H1 (cell line): ENCODE measurements around the gene THUMPD2. TPM values are rescaled to one million over a fixed set of nuclear protein-coding genes. Genes with fewer than 3 reads are reported as not detected.
A peak's percentile ranks its signal among the peaks of the same experiment; 100 is the strongest.

ENCODE experiments used
- CTCF ChIA-PET: fragments of 300-600 bp; sonication (Branson Sonifier 250); formaldehyde crosslinking; loops from one replicate; lab custom pipeline; 2021; ENCODE audit not compliant: partially characterized antibody; lab: Charles Lee
- POLR2A ChIA-PET: fragments of 300-600 bp; sonication (Branson Sonifier 250); formaldehyde crosslinking; loops from one replicate; lab custom pipeline; 2021; ENCODE audit warnings: inconsistent platforms; ENCODE audit not compliant: partially characterized antibody; lab: Charles Lee
- DNase-seq, 2 experiments: peaks; one replicate each; pipeline versions ENCODE4 v3.0.0 to v3.0.0-alpha.2; 2010 to 2022; ENCODE audit warnings: low spot score in 2 of 2, low read depth in 1 of 2, mixed read lengths in 1 of 2
- FAIRE-seq: peaks from 2 replicates; lab custom pipeline; 2011; peaks lifted over from hg19 to GRCh38; lab: Jason Lieb, UNC
- H2AFZ ChIP-seq: 2 replicates; pipeline ENCODE4 v1.8.1; 2012; ENCODE audit warnings: low read length, inconsistent platforms
- H2AK5ac ChIP-seq: 2 replicates; pipeline ENCODE4 v1.6.1; 2013; ENCODE audit warnings: low read depth, low read length
- H2BK120ac ChIP-seq: replicated peaks from 2 replicates; pipeline ENCODE3; 2013; ENCODE audit warnings: low read depth, low read length, inconsistent platforms
- H2BK12ac ChIP-seq: 2 replicates; pipeline ENCODE4 v1.6.1; 2013; ENCODE audit warnings: low read depth, low read length
- H2BK15ac ChIP-seq: 2 replicates; pipeline ENCODE4 v1.6.1; 2013; ENCODE audit warnings: low read length
- H2BK20ac ChIP-seq: 2 replicates; pipeline ENCODE4 v1.6.1; 2013; ENCODE audit warnings: low read length
- H2BK5ac ChIP-seq: 2 replicates; pipeline ENCODE4 v1.6.1; 2013; ENCODE audit warnings: low read depth, low read length
- H3K14ac ChIP-seq: 2 replicates; pipeline ENCODE4 v1.6.1; 2013; ENCODE audit warnings: inconsistent platforms; ENCODE audit not compliant: insufficient read length
- H3K18ac ChIP-seq: 2 replicates; pipeline ENCODE4 v1.6.1; 2013; ENCODE audit warnings: low read length; ENCODE audit errors: extremely low read depth
- H3K23ac ChIP-seq: 2 replicates; pipeline ENCODE4 v1.6.1; 2013; ENCODE audit warnings: inconsistent platforms; ENCODE audit not compliant: insufficient read length
- H3K23me2 ChIP-seq: 2 replicates; pipeline ENCODE4 v1.6.1; 2013; ENCODE audit warnings: low read depth, low read length
- H3K27ac ChIP-seq: 2 replicates; pipeline ENCODE4 v1.6.1; 2011; ENCODE audit warnings: low read depth, low read length, inconsistent platforms
- H3K27me3 ChIP-seq, 4 experiments: replicated peaks in 1 of 4; 1 replicate in 1 of 4; 2 replicates in 3 of 4; pipeline versions ENCODE4 v1.6.1 to v1.8.1; 2011 to 2013; ENCODE audit warnings: low read length in 3 of 4, mild to moderate bottlenecking in 3 of 4, inconsistent platforms in 2 of 4, mixed read lengths in 2 of 4, moderate library complexity in 1 of 4; ENCODE audit not compliant: control insufficient read depth in 3 of 4, insufficient read depth in 3 of 4; ENCODE audit errors: extremely low read depth in 1 of 4
- H3K36me3 ChIP-seq, 4 experiments: 2 replicates each; pipeline versions ENCODE4 v1.6.1 to v1.8.1; 2011 to 2013; ENCODE audit warnings: mild to moderate bottlenecking in 4 of 4, low read length in 3 of 4, moderate library complexity in 2 of 4, control low read depth in 1 of 4, inconsistent platforms in 1 of 4; ENCODE audit not compliant: insufficient read depth in 4 of 4, control insufficient read depth in 2 of 4
- H3K4ac ChIP-seq: replicated peaks from 2 replicates; pipeline ENCODE3; 2013; ENCODE audit warnings: low read length, low read depth, mixed read lengths, inconsistent platforms; ENCODE audit not compliant: insufficient read length
- H3K4me1 ChIP-seq, 4 experiments: replicated peaks in 1 of 4; 1 replicate in 1 of 4; 2 replicates in 3 of 4; pipeline versions ENCODE4 v1.6.1 to v1.8.1; 2011 to 2013; ENCODE audit warnings: low read length in 3 of 4, inconsistent platforms in 2 of 4, mixed read lengths in 1 of 4; ENCODE audit not compliant: insufficient read depth in 4 of 4, control insufficient read depth in 3 of 4
- H3K4me2 ChIP-seq, 2 experiments: 2 replicates each; pipeline versions ENCODE4 v1.6.1 to v1.8.1; 2011 to 2013; ENCODE audit warnings: low read depth in 2 of 2, low read length in 2 of 2, control low read depth in 1 of 2, inconsistent platforms in 1 of 2, mild to moderate bottlenecking in 1 of 2; ENCODE audit not compliant: insufficient read depth in 1 of 2
- H3K4me3 ChIP-seq, 4 experiments: fragments of 200-600, 300-600 bp in 1 of 4; sonication (generic), shearing (Covaris generic), sonication (Bioruptor Twin) in 1 of 4; 2 replicates each; pipeline versions ENCODE4 v1.5.1 to v1.8.1; 2011 to 2016; ENCODE audit warnings: low read length in 4 of 4, low read depth in 3 of 4, control low read depth in 2 of 4, inconsistent platforms in 2 of 4, mild to moderate bottlenecking in 2 of 4, mixed read lengths in 1 of 4, moderate library complexity in 1 of 4; ENCODE audit not compliant: insufficient read depth in 2 of 4; ENCODE audit errors: extremely low read depth in 1 of 4
- H3K56ac ChIP-seq: replicated peaks from 2 replicates; pipeline ENCODE3; 2013; ENCODE audit warnings: low read depth, mild to moderate bottlenecking, mixed read lengths, low read length, inconsistent platforms; ENCODE audit not compliant: insufficient read length
- H3K79me1 ChIP-seq: 2 replicates; pipeline ENCODE4 v1.6.1; 2013; ENCODE audit warnings: low read depth, low read length, control low read depth
- H3K79me2 ChIP-seq, 2 experiments: 2 replicates each; pipeline versions ENCODE4 v1.6.1 to v1.8.1; 2012 to 2013; ENCODE audit warnings: low read length in 2 of 2, mild to moderate bottlenecking in 2 of 2, inconsistent platforms in 1 of 2; ENCODE audit not compliant: insufficient read depth in 2 of 2, control insufficient read depth in 1 of 2
- H3K9ac ChIP-seq, 4 experiments: replicated peaks in 1 of 4; 1 replicate in 1 of 4; 2 replicates in 3 of 4; pipeline versions ENCODE4 v1.6.1 to v1.8.1; 2011 to 2013; ENCODE audit warnings: low read depth in 3 of 4, low read length in 3 of 4, control low read depth in 2 of 4, mild to moderate bottlenecking in 2 of 4, moderate library complexity in 2 of 4, inconsistent platforms in 1 of 4; ENCODE audit errors: extremely low read depth in 1 of 4
- H3K9me3 ChIP-seq, 2 experiments: 2 replicates each; pipeline versions ENCODE4 v1.6.1 to v1.8.1; 2012 to 2013; ENCODE audit warnings: mild to moderate bottlenecking in 2 of 2, moderate library complexity in 2 of 2, control low read depth in 1 of 2, inconsistent platforms in 1 of 2, low read depth in 1 of 2, low read length in 1 of 2, mixed read lengths in 1 of 2; ENCODE audit not compliant: insufficient read depth in 2 of 2
- H4K20me1 ChIP-seq, 2 experiments: replicated peaks in 1 of 2; 2 replicates each; pipeline versions ENCODE3 to v1.8.1; 2011 to 2013; ENCODE audit warnings: inconsistent platforms in 2 of 2, low read length in 2 of 2, mild to moderate bottlenecking in 1 of 2; ENCODE audit not compliant: insufficient read depth in 2 of 2, control insufficient read depth in 1 of 2
- H4K5ac ChIP-seq: 2 replicates; pipeline ENCODE4 v1.6.1; 2013; ENCODE audit warnings: low read length, low read depth, mixed read lengths, inconsistent platforms; ENCODE audit not compliant: insufficient read length
- H4K8ac ChIP-seq: 2 replicates; pipeline ENCODE4 v1.8.0; 2013; ENCODE audit warnings: mild to moderate bottlenecking, moderate library complexity, low read length, inconsistent platforms; ENCODE audit not compliant: insufficient read depth; ENCODE audit errors: extremely low read depth
- H4K91ac ChIP-seq: replicated peaks from 2 replicates; pipeline ENCODE3; 2013; ENCODE audit warnings: low read length, mixed read lengths, inconsistent platforms; ENCODE audit not compliant: insufficient read length
- BACH1 ChIP-seq: IDR thresholded peaks from 2 replicates; pipeline ENCODE4 v1.6.1; 2012; ENCODE audit warnings: low read length, improper control_type of control experiment
- CHD1 ChIP-seq: IDR thresholded peaks from 2 replicates; pipeline ENCODE4 v1.6.1; 2012; ENCODE audit warnings: low read depth, low read length, improper control_type of control experiment
- CREB1 ChIP-seq: IDR thresholded peaks from 2 replicates; pipeline ENCODE4 v1.6.1; 2012; ENCODE audit warnings: inconsistent platforms
- EP300 ChIP-seq, 2 experiments: IDR thresholded peaks; 1 replicate in 1 of 2; 2 replicates in 1 of 2; pipeline ENCODE4 v1.6.1; 2011 to 2012; ENCODE audit warnings: low read depth in 2 of 2, low read length in 2 of 2, mild to moderate bottlenecking in 2 of 2, borderline replicate concordance in 1 of 2, inconsistent platforms in 1 of 2, moderate library complexity in 1 of 2
- EZH2 ChIP-seq: fragments of 200-600 bp; sonication (generic); IDR thresholded peaks from 2 replicates; pipeline ENCODE4 v1.7.1; 2012; ENCODE audit warnings: low read depth, mild to moderate bottlenecking, moderate library complexity, low read length, inconsistent platforms; ENCODE audit not compliant: severe bottlenecking
- FOSL1 ChIP-seq: IDR thresholded peaks from 2 replicates; pipeline ENCODE4 v1.6.1; 2011; ENCODE audit warnings: mild to moderate bottlenecking, low read depth, low read length, moderate library complexity; ENCODE audit not compliant: insufficient read depth
- KDM5A ChIP-seq: fragments of 200-600 bp; IDR thresholded peaks from 2 replicates; pipeline ENCODE4 v1.7.1; 2012; ENCODE audit warnings: mild to moderate bottlenecking, low read length, inconsistent platforms, mixed read lengths
- RXRA ChIP-seq: IDR thresholded peaks from 2 replicates; pipeline ENCODE4 v1.6.1; 2011; ENCODE audit warnings: low read depth, mild to moderate bottlenecking, low read length, moderate library complexity; ENCODE audit not compliant: insufficient read depth
- SIRT6 ChIP-seq: IDR thresholded peaks from one replicate; pipeline ENCODE4 v1.7.1; 2012; ENCODE audit warnings: low read length, inconsistent platforms
- SIX5 ChIP-seq: IDR thresholded peaks from 2 replicates; pipeline ENCODE4 v1.6.1; 2011; ENCODE audit warnings: mild to moderate bottlenecking, low read depth, low read length
- ZNF274 ChIP-seq: IDR thresholded peaks from 2 replicates; pipeline ENCODE4 v1.7.0; 2012; ENCODE audit warnings: low read length, borderline replicate concordance; ENCODE audit errors: extremely low read depth
- WGBS, 2 experiments: shearing (Covaris generic) in 1 of 2; methylation state at CpG; one replicate each; pipeline versions ENCODE4 v1.1.6 to v1.1.7; 2013 to 2015; ENCODE audit warnings: low lambda C conversion rate in 2 of 2, mixed read lengths in 2 of 2, inconsistent platforms in 1 of 2, low coverage in 1 of 2, missing lambda C conversion rate in 1 of 2; ENCODE audit not compliant: insufficient replicate concordance in 2 of 2, insufficient coverage in 1 of 2, insufficient read length in 1 of 2; ENCODE audit errors: extremely low coverage in 1 of 2, missing lambda C conversion rate in 1 of 2; 5-methylcytosine and 5-hydroxymethylcytosine counted together
- polyA plus RNA-seq, 7 experiments: library from polyadenylated mRNA; depleted of rRNA in 3 of 7; stranded (reverse) in 5 of 7; unstranded in 2 of 7; fragments of >200 nt in 5 of 7; fragments of 200-250 nt in 2 of 7; gene quantifications; 1 replicate in 5 of 7; 2 replicates in 1 of 7; 4 replicates in 1 of 7; pipeline versions ENCODE4 v1.2.1 to v1.2.3, GENCODE V29; 2011 to 2013; ENCODE audit warnings: missing spikeins in 2 of 7, mixed read lengths in 2 of 7
- total RNA-seq: library from RNA; stranded (reverse); fragmentation: NEBNext Ultra II Directional; extraction: Animal tissue kit (Norgen Biotek cat#: 25700); gene quantifications from 2 replicates; pipeline ENCODE4 v1.2.1, GENCODE V29; 2021

Gene THUMPD2
- total and polyA plus RNA-seq, 2 of the 8 experiments (the other 6 are each of a cell fraction or from before 2014, with no cell fraction given) = 8.6 to 17.0 TPM

DNA sequence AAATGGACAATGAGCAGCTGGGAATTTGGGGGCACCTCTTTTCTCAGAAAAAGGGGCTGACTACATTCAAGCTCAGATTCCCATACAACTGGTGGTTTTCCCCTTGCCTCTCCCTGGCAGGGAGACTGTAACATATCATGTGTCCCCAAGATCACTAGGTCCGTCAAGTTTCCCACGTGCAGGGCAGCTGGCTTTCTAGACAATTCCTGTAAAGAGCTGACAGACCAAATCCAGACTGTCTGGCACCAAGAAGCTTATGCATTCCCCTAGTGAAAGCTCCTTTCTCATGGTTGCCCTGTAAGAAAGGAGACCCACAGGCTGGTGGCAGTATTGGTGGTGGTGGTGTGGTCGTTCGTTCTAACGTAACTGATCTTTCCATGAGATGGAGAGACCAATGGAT lies 48.8 kb downstream of the THUMPD2 start:
- Histone ChIP-seq H3K23ac (no peak overlapping the region), H3K36me3 (peaks cover 0 to 4% (median 1%) of the 10 kb centered on the region in 4 experiments; a peak in 2 of 8 replicates), H2AK5ac (no peak overlapping the region), H3K9me3 (no peaks in the 10 kb centered on the region), H3K23me2 (no peaks in the 10 kb centered on the region), H3K9ac (no peak overlapping the region), H4K20me1 (peaks cover 0 to 1% of the 10 kb centered on the region in 2 experiments), H3K4me1 (peaks cover 0 to 3% (median under 1%) of the 10 kb centered on the region in 4 experiments; a peak in 2 of 7 replicates), H3K56ac (no peak overlapping the region), H2BK5ac (no peak overlapping the region), H2BK15ac (no peak overlapping the region), H3K14ac (no peak overlapping the region), H4K91ac (no peak overlapping the region), H2AFZ (no peak overlapping the region), H2BK20ac (no peak overlapping the region), H3K4me2 (no peak overlapping the region), H3K4me3 (no peak overlapping the region), H3K27ac (peak overlapping the region; percentile 31; the same call in 1 of the 2 replicates), H4K5ac (no peak overlapping the region), H3K18ac (peak overlapping the region; percentile 11; the same call in 1 of the 2 replicates), H4K8ac (no peak overlapping the region), H2BK12ac (no peak overlapping the region; the same call in 1 of the 2 replicates), H3K79me1 (no peaks in the 10 kb centered on the region), H3K79me2 (peaks cover 0 to 5% of the 10 kb centered on the region in 2 experiments; a peak in 1 of 4 replicates), H3K27me3 (no peaks in the 10 kb centered on the region)
- ChIA-PET CTCF (interaction anchor here (0.6 to 9.8 kb wide), 64 partner anchors 9 to 612 kb away, joined by 3 to 109 read pairs (median 4); no protein-coding TSS in a partner anchor), POLR2A (no interaction called here)
- FAIRE-seq (no peak), DNase-seq (no peak)
- WGBS, 2 experiments = 81% methylated on average over 5 of the region's 5 CpGs; no CpG with 5 or more reads in 1 of the 2 experiments
- no peak for TF ChIP-seq FOSL1
- TF ChIP-seq EP300 (IDR thresholded peaks at IDR 0.05; ENCODE audit: borderline replicate concordance in 1 of 2, low read depth in 2 of 2, low read length in 2 of 2) = no peak
- TF ChIP-seq CHD1 = no peak
- TF ChIP-seq ZNF274 = no peak
- TF ChIP-seq CREB1 = no peak
- no peak for TF ChIP-seq SIRT6
- TF ChIP-seq KDM5A = no peak
- no peak for TF ChIP-seq EZH2
- TF ChIP-seq SIX5 = no peak
- no peak for TF ChIP-seq RXRA
- no peak for TF ChIP-seq BACH1
- TF ChIP-seq, all 59 proteins: peak for 0
- Histone ChIP-seq H3K4ac (no peak overlapping the region), H2BK120ac (no peak overlapping the region)
